Cardiac septum (tissue), 1 donor: ENCODE data around the gene TMEM63B. TPM values are rescaled to one million over a fixed set of nuclear protein-coding genes. Genes with fewer than 3 reads are reported as not detected.

Experiments used
- DNase-seq: peaks from one replicate; pipeline ENCODE4 v3.0.0-alpha.2; 2020; ENCODE audit warnings: low spot score
- intact Hi-C: fragments of 100-400 bp; cut with DNase I; formaldehyde crosslinking; loops from one replicate; pipeline ENCODE4 v1.14.0; 2022
- total RNA-seq: library from RNA; stranded (reverse); fragmentation: NEBNext Ultra II Directional; extraction: Animal tissue kit (Norgen Biotek cat#: 25700); gene quantifications from one replicate; pipeline ENCODE4 v1.2.1, GENCODE V29; 2021
- donor health status: DM: no; HTN: no; CAD: no.

The TMEM63B gene
- total RNA-seq, 1 donor from 2014 or later = 39.6 TPM

- DNase-seq = no peak
- intact Hi-C loops = no loop called here
These were observed 15.6 kb upstream of the TMEM63B start for GRCh38 chr6:44111434-44112417.

GRCh38 chr6:44113414-44113813 lies 13.9 kb upstream of the TMEM63B start:
- intact Hi-C loops = no loop called here
- DNase-seq = no peak

- intact Hi-C loops = no loop called here
- DNase-seq = no peak
These were observed 11.5 kb upstream of the TMEM63B start for GRCh38 chr6:44115866-44116265.

- DNase-seq = no peak
- intact Hi-C loops = no loop called here
These were observed 10.5 kb upstream of the TMEM63B start for GRCh38 chr6:44116641-44117382.

- intact Hi-C loops = no loop called here
- no peak for DNase-seq
These were observed 9.8 kb upstream of the TMEM63B start for GRCh38 chr6:44117397-44118128.

- DNase-seq = no peak
- intact Hi-C loops = no loop called here
These were observed 7.6 kb upstream of the TMEM63B start for GRCh38 chr6:44119704-44120262.

- no peak for DNase-seq
- intact Hi-C loops = no loop called here
These were observed 6.5 kb upstream of the TMEM63B start for GRCh38 chr6:44120692-44121443.

GRCh38 chr6:44122801-44123200 lies 4.6 kb upstream of the TMEM63B start:
- DNase-seq = no peak
- intact Hi-C loops = no loop called here

- intact Hi-C loops = no loop called here
These were observed 3.8 kb upstream of the TMEM63B start for GRCh38 chr6:44123544-44123943.

GRCh38 chr6:44126320-44127149 lies 819 bp upstream of the TMEM63B start:
- intact Hi-C loops = no loop called here
- no peak for DNase-seq

More at GRCh38 chr6:44123544-44123943, 3.8 kb upstream of the TMEM63B start:
- no peak for DNase-seq

GRCh38 chr6:44128020-44128917 lies 915 bp downstream of the TMEM63B start:
- no peak for DNase-seq
- intact Hi-C loops = no loop called here

GRCh38 chr6:44129841-44130322 lies 2.5 kb downstream of the TMEM63B start:
- intact Hi-C loops = no loop called here
- DNase-seq = no peak

GRCh38 chr6:44131892-44132291 lies 4.5 kb downstream of the TMEM63B start:
- intact Hi-C loops = no loop called here
- no peak for DNase-seq

GRCh38 chr6:44132476-44132875 lies 5.1 kb downstream of the TMEM63B start:
- intact Hi-C loops = no loop called here
- DNase-seq = no peak

- DNase-seq = no peak
- intact Hi-C loops = no loop called here
These were observed 5.9 kb downstream of the TMEM63B start for GRCh38 chr6:44133003-44133931.
